H9 (cell line): ENCODE data around the gene DCAF17. TPM values are rescaled to one million over a fixed set of nuclear protein-coding genes. Genes with fewer than 3 reads are reported as not detected.

ENCODE experiments used
- DNase-seq: peaks from one replicate; pipeline ENCODE4 v3.0.0-alpha.2; 2017
- H2AFZ ChIP-seq: one replicate; pipeline ENCODE4 v1.6.1; 2013; ENCODE audit warnings: mild to moderate bottlenecking, low read length, control low read depth, moderate library complexity
- H2AK5ac ChIP-seq: 2 replicates; pipeline ENCODE4 v1.6.1; 2013; ENCODE audit warnings: low read length, control low read depth, mixed read lengths; ENCODE audit not compliant: insufficient read length
- H2BK120ac ChIP-seq: one replicate; pipeline ENCODE4 v1.6.1; 2013; ENCODE audit warnings: low read depth, mild to moderate bottlenecking, low read length, control low read depth, inconsistent platforms; ENCODE audit not compliant: poor library complexity, severe bottlenecking
- H2BK12ac ChIP-seq: 2 replicates; pipeline ENCODE4 v1.6.1; 2013; ENCODE audit warnings: low read length, control low read depth, mixed read lengths, low read depth; ENCODE audit not compliant: insufficient read length
- H2BK15ac ChIP-seq: 2 replicates; pipeline ENCODE4 v1.6.1; 2013; ENCODE audit warnings: low read depth, low read length, control low read depth
- H2BK20ac ChIP-seq: one replicate; pipeline ENCODE4 v1.6.1; 2013; ENCODE audit warnings: low read depth, mild to moderate bottlenecking, low read length, control low read depth, inconsistent platforms; ENCODE audit not compliant: poor library complexity, severe bottlenecking
- H2BK5ac ChIP-seq: 2 replicates; pipeline ENCODE4 v1.6.1; 2013; ENCODE audit warnings: low read length, control low read depth, mixed read lengths; ENCODE audit not compliant: insufficient read length
- H3K14ac ChIP-seq: 2 replicates; pipeline ENCODE4 v1.6.1; 2013; ENCODE audit warnings: low read length, control low read depth; ENCODE audit not compliant: insufficient read depth
- H3K18ac ChIP-seq: 2 replicates; pipeline ENCODE4 v1.6.1; 2013; ENCODE audit warnings: low read depth, mild to moderate bottlenecking, mixed read lengths, low read length, control low read depth; ENCODE audit not compliant: insufficient read length
- H3K23ac ChIP-seq: 2 replicates; pipeline ENCODE4 v1.6.1; 2013; ENCODE audit warnings: low read length, control low read depth, mixed read lengths, low read depth; ENCODE audit not compliant: insufficient read length
- H3K23me2 ChIP-seq: 2 replicates; pipeline ENCODE4 v1.6.1; 2013; ENCODE audit warnings: low read depth, mild to moderate bottlenecking, mixed read lengths, low read length, control low read depth; ENCODE audit not compliant: insufficient read length, poor library complexity, severe bottlenecking
- H3K27ac ChIP-seq: 2 replicates; pipeline ENCODE4 v1.5.1; 2013; ENCODE audit warnings: low read length, control low read depth, mixed read lengths, low read depth; ENCODE audit not compliant: insufficient read length
- H3K27me3 ChIP-seq: 2 replicates; pipeline ENCODE4 v1.6.1; 2013; ENCODE audit warnings: low read length, control low read depth, inconsistent platforms; ENCODE audit not compliant: insufficient read depth
- H3K4ac ChIP-seq: 2 replicates; pipeline ENCODE4 v1.6.1; 2013; ENCODE audit warnings: low read depth, mild to moderate bottlenecking, control low read depth, inconsistent platforms, low read length, moderate library complexity
- H3K4me1 ChIP-seq: 2 replicates; pipeline ENCODE4 v1.6.1; 2013; ENCODE audit warnings: low read length, control low read depth, inconsistent platforms; ENCODE audit not compliant: insufficient read depth
- H3K4me2 ChIP-seq: 2 replicates; pipeline ENCODE4 v1.6.1; 2013; ENCODE audit warnings: low read length, control low read depth, mixed read lengths; ENCODE audit not compliant: insufficient read length, insufficient read depth
- H3K56ac ChIP-seq: 2 replicates; pipeline ENCODE4 v1.6.1; 2013; ENCODE audit warnings: low read depth, mild to moderate bottlenecking, mixed read lengths, low read length, control low read depth; ENCODE audit not compliant: insufficient read length
- H3K79me1 ChIP-seq: 2 replicates; pipeline ENCODE4 v1.6.1; 2013; ENCODE audit warnings: low read depth, mild to moderate bottlenecking, moderate library complexity, low read length, control low read depth, inconsistent platforms; ENCODE audit not compliant: insufficient read depth, poor library complexity, severe bottlenecking
- H3K79me2 ChIP-seq: 2 replicates; pipeline ENCODE4 v1.6.1; 2013; ENCODE audit warnings: low read length, control low read depth, inconsistent platforms; ENCODE audit not compliant: insufficient read depth
- H3K9ac ChIP-seq: 2 replicates; pipeline ENCODE4 v1.6.1; 2013; ENCODE audit warnings: low read length, control low read depth, mixed read lengths; ENCODE audit not compliant: insufficient read length; ENCODE audit errors: extremely low read depth
- H3K9me3 ChIP-seq: one replicate; pipeline ENCODE4 v1.6.1; 2013; ENCODE audit warnings: low read depth, low read length, inconsistent platforms; ENCODE audit not compliant: control insufficient read depth
- H3T11ph ChIP-seq: one replicate; pipeline ENCODE4 v1.6.1; 2013; ENCODE audit warnings: mild to moderate bottlenecking, low read length, control low read depth, inconsistent platforms
- H4K20me1 ChIP-seq: one replicate; pipeline ENCODE4 v1.6.1; 2013; ENCODE audit not compliant: control insufficient read depth, insufficient read length, insufficient read depth
- H4K5ac ChIP-seq: 2 replicates; pipeline ENCODE4 v1.6.1; 2013; ENCODE audit warnings: low read depth, mild to moderate bottlenecking, mixed read lengths, low read length, control low read depth; ENCODE audit not compliant: insufficient read length
- H4K8ac ChIP-seq: replicated peaks from 2 replicates; pipeline ENCODE4 v1.6.1; 2013; ENCODE audit warnings: low read length, control low read depth, mixed read lengths, low read depth; ENCODE audit not compliant: insufficient read length
- H4K91ac ChIP-seq: 2 replicates; pipeline ENCODE4 v1.6.1; 2013; ENCODE audit warnings: low read depth, mild to moderate bottlenecking, moderate library complexity, mixed read lengths, low read length, control low read depth; ENCODE audit not compliant: insufficient read length
- H3K27ac Mint-ChIP-seq, 3 experiments: 2 replicates in 2 of 3; 3 replicates in 1 of 3; pipeline ENCODE4 v1.8.0; 2020 to 2021; ENCODE audit warnings: mixed read lengths in 3 of 3, mild to moderate bottlenecking in 1 of 3, moderate library complexity in 1 of 3
- H3K27me3 Mint-ChIP-seq: 2 replicates; pipeline ENCODE4 v1.8.0; 2021; ENCODE audit warnings: low read depth, mild to moderate bottlenecking, moderate library complexity, mixed read lengths
- H3K36me3 Mint-ChIP-seq, 3 experiments: 2 replicates in 2 of 3; 3 replicates in 1 of 3; pipeline ENCODE4 v1.8.0; 2020 to 2021; ENCODE audit warnings: low read depth in 3 of 3, mixed read lengths in 3 of 3; ENCODE audit not compliant: insufficient read depth in 1 of 3
- H3K4me1 Mint-ChIP-seq, 2 experiments: 2 replicates each; pipeline ENCODE4 v1.8.0; 2020; ENCODE audit warnings: mixed read lengths in 2 of 2
- H3K4me3 Mint-ChIP-seq, 2 experiments: 2 replicates in 1 of 2; 3 replicates in 1 of 2; pipeline ENCODE4 v1.8.0; 2020 to 2021; ENCODE audit warnings: mild to moderate bottlenecking in 2 of 2, mixed read lengths in 2 of 2, moderate library complexity in 1 of 2
- H3K9me3 Mint-ChIP-seq, 2 experiments: 2 replicates in 1 of 2; 3 replicates in 1 of 2; pipeline ENCODE4 v1.8.0; 2020; ENCODE audit warnings: mild to moderate bottlenecking in 2 of 2, mixed read lengths in 2 of 2, moderate library complexity in 1 of 2
- CTCF ChIP-seq: fragments of 200-600 bp; sonication (generic); conservative IDR thresholded peaks from 3 replicates; pipeline ENCODE4 v1.8.0; 2021; ENCODE audit warnings: antibody characterized with exemption, mild to moderate bottlenecking
- WGBS: extraction: QIAGEN DNeasy Blood & Tissue Kit; methylation state at CpG from one replicate; pipeline ENCODE4 v1.1.7; 2013; ENCODE audit warnings: missing lambda C conversion rate, low lambda C conversion rate, mixed read lengths; ENCODE audit not compliant: insufficient read length; ENCODE audit errors: extremely low coverage; 5-methylcytosine and 5-hydroxymethylcytosine counted together
- total RNA-seq: library from RNA; stranded (reverse); gene quantifications from 2 replicates; pipeline ENCODE4 v1.2.1, GENCODE V29; 2021

Gene DCAF17
- total RNA-seq, 1 experiment from 2014 or later, result 28.1 TPM

GRCh38 chr2:171432206-171432968 lies 1.6 kb upstream of the DCAF17 start:
- Histone ChIP-seq H2BK12ac (no peak overlapping the region), H2BK120ac (no peak overlapping the region), H3K14ac (no peak overlapping the region), H4K8ac (no peak overlapping the region), H2AFZ (no peak overlapping the region), H4K5ac (no peak overlapping the region), H2BK5ac (no peak overlapping the region), H2BK15ac (no peak overlapping the region), H3K4ac (no peak overlapping the region), H3K9me3 (no peaks in the 10 kb centered on the region), H3K56ac (no peak overlapping the region), H3K4me1 (peaks cover 2% of the 10 kb centered on the region; the same call in 1 of the 2 replicates), H2BK20ac (no peak overlapping the region), H2AK5ac (no peak overlapping the region), H3K79me1 (no peaks in the 10 kb centered on the region), H3K79me2 (peaks cover 2% of the 10 kb centered on the region; the same call in 1 of the 2 replicates), H3K27me3 (no peaks in the 10 kb centered on the region), H3K23ac (no peak overlapping the region), H3K27ac (no peak overlapping the region), H4K20me1 (no peaks in the 10 kb centered on the region), H3K4me2 (peak overlapping the region; percentile 86), H3K9ac (no peak overlapping the region), H3K18ac (no peak overlapping the region), H3T11ph (no peak overlapping the region), H4K91ac (no peak overlapping the region), H3K23me2 (peaks cover 10% of the 10 kb centered on the region)
- no peaks in the 10 kb centered on the region for H3K27me3 Mint-ChIP-seq
- peak overlapping the region; percentile 86 to 99 (median 99); a peak in 6 of 7 replicates for H3K27ac Mint-ChIP-seq
- peaks cover 21 to 29% (median 24%) of the 10 kb centered on the region in 3 experiments for H3K36me3 Mint-ChIP-seq
- no CpG with 5 or more reads among the region's 4 CpGs for WGBS
- H3K4me1 Mint-ChIP-seq, result peaks cover 47 to 50% of the 10 kb centered on the region in 2 experiments
- no peak for TF ChIP-seq CTCF
- DNase-seq, result no peak
- H3K4me3 Mint-ChIP-seq, result peak overlapping the region; percentile 76 to 89
- H3K9me3 Mint-ChIP-seq, result peaks cover 0 to under 1% of the 10 kb centered on the region in 2 experiments; a peak in 2 of 5 replicates
